ENCODE data around the gene RARB.

Gene RARB

DNA sequence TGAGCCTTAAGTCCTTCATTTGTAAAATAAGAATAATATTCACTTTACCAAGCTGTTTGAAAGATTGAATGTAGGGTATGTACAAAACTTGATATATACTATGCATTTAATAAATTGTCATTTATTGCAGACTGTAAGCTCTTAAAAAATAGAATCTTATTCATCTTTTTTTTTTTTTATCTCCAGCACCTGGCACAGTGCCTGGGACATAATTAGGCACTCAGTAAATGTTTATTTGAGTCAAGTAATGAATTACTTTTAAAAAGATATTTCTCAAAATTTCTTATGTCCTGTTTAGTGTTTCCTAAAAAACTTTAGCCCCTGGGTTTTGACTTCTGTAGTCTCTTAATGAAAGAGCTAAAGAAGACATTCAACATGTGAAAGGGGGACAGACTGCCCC lies 164.9 kb downstream of the RARB start:
- Histone ChIP-seq H3K4me3 (ENCODE audit: low read depth, low read length) (no peak overlapping the region), H3K4me2 (ENCODE audit: low read length) (no peak overlapping the region), H3K9me3 (ENCODE audit: control insufficient read depth, low read length) (no peaks in the 10 kb centered on the region), H2AFZ (no peak overlapping the region), H3K27ac (no peak overlapping the region), H3K4me1 (no peaks in the 10 kb centered on the region), H3K9ac (no peak overlapping the region), H3K36me3 (ENCODE audit: control insufficient read depth, insufficient read depth, low read length) (no peaks in the 10 kb centered on the region), H3K27me3 (ENCODE audit: control insufficient read depth, insufficient read depth, low read length) (no peaks in the 10 kb centered on the region), H3K79me2 (no peaks in the 10 kb centered on the region)
- TF ChIP-seq, protein P1, sequence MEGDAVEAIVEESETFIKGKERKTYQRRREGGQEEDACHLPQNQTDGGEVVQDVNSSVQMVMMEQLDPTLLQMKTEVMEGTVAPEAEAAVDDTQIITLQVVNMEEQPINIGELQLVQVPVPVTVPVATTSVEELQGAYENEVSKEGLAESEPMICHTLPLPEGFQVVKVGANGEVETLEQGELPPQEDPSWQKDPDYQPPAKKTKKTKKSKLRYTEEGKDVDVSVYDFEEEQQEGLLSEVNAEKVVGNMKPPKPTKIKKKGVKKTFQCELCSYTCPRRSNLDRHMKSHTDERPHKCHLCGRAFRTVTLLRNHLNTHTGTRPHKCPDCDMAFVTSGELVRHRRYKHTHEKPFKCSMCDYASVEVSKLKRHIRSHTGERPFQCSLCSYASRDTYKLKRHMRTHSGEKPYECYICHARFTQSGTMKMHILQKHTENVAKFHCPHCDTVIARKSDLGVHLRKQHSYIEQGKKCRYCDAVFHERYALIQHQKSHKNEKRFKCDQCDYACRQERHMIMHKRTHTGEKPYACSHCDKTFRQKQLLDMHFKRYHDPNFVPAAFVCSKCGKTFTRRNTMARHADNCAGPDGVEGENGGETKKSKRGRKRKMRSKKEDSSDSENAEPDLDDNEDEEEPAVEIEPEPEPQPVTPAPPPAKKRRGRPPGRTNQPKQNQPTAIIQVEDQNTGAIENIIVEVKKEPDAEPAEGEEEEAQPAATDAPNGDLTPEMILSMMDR (IDR thresholded peaks at IDR 0.05) = no peak

DNA sequence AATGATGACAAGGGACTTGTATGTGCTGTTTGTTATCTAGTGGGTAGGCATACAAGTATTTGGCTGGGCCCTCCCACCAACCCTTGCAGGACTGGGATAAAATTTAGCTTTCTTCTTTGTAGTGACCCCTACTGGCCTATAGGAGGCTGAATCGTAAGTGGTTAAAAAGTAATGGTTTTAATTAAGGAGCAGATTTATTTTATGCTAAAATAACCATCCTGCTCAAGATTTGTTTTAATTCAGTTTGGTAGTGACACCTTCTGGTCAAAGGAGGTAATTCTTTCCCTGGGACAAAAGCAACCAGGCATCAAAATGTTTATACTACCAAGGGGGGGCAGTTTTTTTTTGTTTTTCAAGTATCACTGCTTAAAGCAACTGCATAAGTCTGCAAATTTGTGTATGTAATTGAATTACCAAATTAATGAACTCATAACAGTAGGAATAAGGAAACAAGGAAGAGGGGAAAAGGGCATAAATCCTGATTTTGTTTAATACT lies 166.0 kb downstream of the RARB start:
- no peaks in the 10 kb centered on the region for H3K27me3 ChIP-seq (ENCODE audit: control insufficient read depth, insufficient read depth, low read length)
- no peak overlapping the region for H3K4me2 ChIP-seq (ENCODE audit: low read length)
- H2AFZ ChIP-seq = no peak overlapping the region
- TF ChIP-seq, protein P1 (IDR thresholded peaks at IDR 0.05) = peak; percentile 66
- no peaks in the 10 kb centered on the region for H3K36me3 ChIP-seq (ENCODE audit: control insufficient read depth, insufficient read depth, low read length)
- no peak overlapping the region for H3K4me3 ChIP-seq (ENCODE audit: low read depth, low read length)
- H3K9me3 ChIP-seq (ENCODE audit: control insufficient read depth, low read length) = no peaks in the 10 kb centered on the region
- peak overlapping the region; percentile 22 for H3K27ac ChIP-seq
- H3K9ac ChIP-seq = no peak overlapping the region
- H3K4me1 ChIP-seq = no peaks in the 10 kb centered on the region
- H3K79me2 ChIP-seq = no peaks in the 10 kb centered on the region

DNA sequence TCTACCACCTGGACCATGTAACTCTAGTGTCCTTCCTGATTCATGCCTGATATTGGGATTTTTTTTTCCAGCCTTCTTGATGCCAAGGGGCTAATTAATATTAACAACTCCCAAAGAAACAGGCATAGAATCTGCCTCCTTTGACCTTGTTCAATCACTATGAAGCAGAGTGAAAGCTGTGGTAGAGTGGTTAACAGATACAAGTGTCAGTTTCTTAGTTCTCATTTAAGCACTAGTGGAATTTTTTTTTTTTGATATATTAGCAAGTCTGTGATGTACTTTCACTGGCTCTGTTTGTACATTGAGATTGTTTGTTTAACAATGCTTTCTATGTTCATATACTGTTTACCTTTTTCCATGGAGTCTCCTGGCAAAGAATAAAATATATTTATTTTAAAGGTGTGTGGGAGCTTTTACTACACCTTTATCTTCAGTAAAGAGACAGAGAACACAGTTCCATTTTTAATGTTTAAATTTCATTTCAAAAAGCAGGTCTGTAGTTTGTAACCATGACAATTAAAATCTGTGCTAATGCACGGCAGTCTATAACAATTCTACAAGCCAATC lies 169.6 kb downstream of the RARB start:
- no peak overlapping the region for H3K27ac ChIP-seq
- H3K4me1 ChIP-seq = no peaks in the 10 kb centered on the region

DNA sequence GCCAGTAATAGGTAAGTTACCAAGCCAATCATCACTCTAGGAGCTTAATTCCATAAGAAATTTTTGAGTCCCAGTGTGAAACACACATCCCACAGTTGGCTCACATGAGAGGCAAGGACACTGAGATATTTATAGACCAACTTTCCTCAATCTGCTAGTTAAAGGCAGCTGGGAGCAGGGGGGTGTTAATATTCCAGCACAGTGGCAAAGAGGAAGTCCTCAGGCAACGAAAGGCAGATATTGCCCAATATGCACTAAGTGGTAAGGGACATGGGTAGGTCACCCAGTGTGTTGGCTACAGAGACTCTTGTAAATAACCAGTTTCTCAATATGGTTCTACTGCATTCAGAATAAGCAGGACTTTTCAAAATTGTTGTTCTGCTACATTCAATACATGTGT lies 175.6 kb downstream of the RARB start:
- TF ChIP-seq, protein P1 (IDR thresholded peaks at IDR 0.05) = no peak
- Histone ChIP-seq H3K9me3 (ENCODE audit: control insufficient read depth, low read length) (no peaks in the 10 kb centered on the region), H3K9ac (no peak overlapping the region), H2AFZ (no peak overlapping the region), H3K27ac (no peak overlapping the region), H3K4me3 (ENCODE audit: low read depth, low read length) (no peak overlapping the region), H3K4me2 (ENCODE audit: low read length) (no peak overlapping the region), H3K36me3 (ENCODE audit: control insufficient read depth, insufficient read depth, low read length) (no peaks in the 10 kb centered on the region), H3K79me2 (no peaks in the 10 kb centered on the region), H3K27me3 (ENCODE audit: control insufficient read depth, insufficient read depth, low read length) (no peaks in the 10 kb centered on the region), H3K4me1 (no peaks in the 10 kb centered on the region)

More for the DNA sequence above, 169.6 kb downstream of the RARB start:
- H3K4me3 ChIP-seq (ENCODE audit: low read depth, low read length) = no peak overlapping the region
- H3K79me2 ChIP-seq = no peaks in the 10 kb centered on the region
- no peaks in the 10 kb centered on the region for H3K36me3 ChIP-seq (ENCODE audit: control insufficient read depth, insufficient read depth, low read length)
- TF ChIP-seq, protein P1 (IDR thresholded peaks at IDR 0.05) = no peak
- no peaks in the 10 kb centered on the region for H3K9me3 ChIP-seq (ENCODE audit: control insufficient read depth, low read length)
- no peak overlapping the region for H3K9ac ChIP-seq
- H3K27me3 ChIP-seq (ENCODE audit: control insufficient read depth, insufficient read depth, low read length) = no peaks in the 10 kb centered on the region
- no peak overlapping the region for H3K4me2 ChIP-seq (ENCODE audit: low read length)
- no peak overlapping the region for H2AFZ ChIP-seq
